Right atrium auricular region (tissue), 2 donors: ENCODE data around the gene TICAM1. TPM values are rescaled to one million over a fixed set of nuclear protein-coding genes. Genes with fewer than 3 reads are reported as not detected.
"Not testable (repeated sequence)": the region's sequence is repeated elsewhere in the genome, so short reads cannot be mapped to it uniquely, and the experiment has no call there.

Source experiments
- DNase-seq: peaks from one replicate; pipeline ENCODE4 v3.0.0-alpha.2; 2019; ENCODE audit warnings: low spot score
- H3K27ac ChIP-seq, 2 donors: fragments of 200-600 bp; sonication (generic); 1 replicate in 1 of 2; 2 replicates in 1 of 2; pipeline ENCODE4 v1.5.1; 2016 to 2019
- H3K27me3 ChIP-seq, 2 donors: fragments of 200-600 bp; sonication (generic); one replicate each; pipeline versions ENCODE4 v1.5.1 to v1.6.0; 2017 to 2019
- H3K36me3 ChIP-seq: fragments of 200-600 bp; sonication (generic); one replicate; pipeline ENCODE4 v1.5.1; 2016
- H3K4me1 ChIP-seq, 2 donors: fragments of 200-600 bp; sonication (generic); one replicate each; pipeline versions ENCODE4 v1.5.1 to v1.6.0; 2017 to 2019
- H3K4me3 ChIP-seq, 2 donors: fragments of 200-600 bp; sonication (generic); 1 replicate in 1 of 2; 2 replicates in 1 of 2; pipeline ENCODE4 v1.5.1; 2017 to 2019; ENCODE audit warnings: mild to moderate bottlenecking in 1 of 2, moderate library complexity in 1 of 2
- H3K9me3 ChIP-seq, 2 donors: fragments of 200-600 bp; sonication (generic); one replicate each; pipeline ENCODE4 v1.5.1; 2019
- total RNA-seq, 2 donors: library from RNA; depleted of rRNA; stranded (reverse); fragments of >200 nt; gene quantifications; one replicate each; pipeline ENCODE4 v1.1.0, GENCODE V29; 2016
- TF ChIP-seq, protein P1 (sequence below), 2 donors: fragments of 200-600 bp; sonication (generic); IDR thresholded peaks; one replicate each; pipeline ENCODE4 v1.5.1; 2019; ENCODE audit warnings: antibody characterized with exemption in 2 of 2

TICAM1 gene
- total RNA-seq, 2 donors from 2014 or later: 3.0 to 7.6 TPM

DNA sequence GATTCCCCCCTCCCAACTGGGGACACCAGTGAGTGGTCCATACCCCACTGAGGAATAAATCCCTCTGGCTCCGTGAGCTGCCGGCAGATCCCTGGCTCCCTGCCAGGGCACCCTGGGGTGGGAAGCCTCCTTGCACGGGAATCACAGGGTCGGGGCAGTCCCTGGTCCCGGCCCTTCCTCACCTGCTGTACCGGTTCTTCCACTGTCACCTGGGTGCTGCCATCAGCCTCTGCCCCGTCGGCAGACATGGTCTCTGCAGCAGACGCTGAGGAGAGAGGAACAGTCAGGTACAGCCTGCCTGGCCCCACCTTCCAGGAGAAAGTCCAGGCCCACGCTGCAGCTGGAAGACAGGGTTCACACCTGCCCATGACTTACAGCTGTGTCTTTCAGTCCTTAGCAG is 29.6 kb upstream of the TICAM1 start:
- no peak for DNase-seq
- H3K4me1 ChIP-seq: peaks cover 0 to 2% of the 10 kb centered on the region in 2 donors
- TF ChIP-seq, protein P1, sequence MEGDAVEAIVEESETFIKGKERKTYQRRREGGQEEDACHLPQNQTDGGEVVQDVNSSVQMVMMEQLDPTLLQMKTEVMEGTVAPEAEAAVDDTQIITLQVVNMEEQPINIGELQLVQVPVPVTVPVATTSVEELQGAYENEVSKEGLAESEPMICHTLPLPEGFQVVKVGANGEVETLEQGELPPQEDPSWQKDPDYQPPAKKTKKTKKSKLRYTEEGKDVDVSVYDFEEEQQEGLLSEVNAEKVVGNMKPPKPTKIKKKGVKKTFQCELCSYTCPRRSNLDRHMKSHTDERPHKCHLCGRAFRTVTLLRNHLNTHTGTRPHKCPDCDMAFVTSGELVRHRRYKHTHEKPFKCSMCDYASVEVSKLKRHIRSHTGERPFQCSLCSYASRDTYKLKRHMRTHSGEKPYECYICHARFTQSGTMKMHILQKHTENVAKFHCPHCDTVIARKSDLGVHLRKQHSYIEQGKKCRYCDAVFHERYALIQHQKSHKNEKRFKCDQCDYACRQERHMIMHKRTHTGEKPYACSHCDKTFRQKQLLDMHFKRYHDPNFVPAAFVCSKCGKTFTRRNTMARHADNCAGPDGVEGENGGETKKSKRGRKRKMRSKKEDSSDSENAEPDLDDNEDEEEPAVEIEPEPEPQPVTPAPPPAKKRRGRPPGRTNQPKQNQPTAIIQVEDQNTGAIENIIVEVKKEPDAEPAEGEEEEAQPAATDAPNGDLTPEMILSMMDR (IDR thresholded peaks at IDR 0.05): no peak

DNA sequence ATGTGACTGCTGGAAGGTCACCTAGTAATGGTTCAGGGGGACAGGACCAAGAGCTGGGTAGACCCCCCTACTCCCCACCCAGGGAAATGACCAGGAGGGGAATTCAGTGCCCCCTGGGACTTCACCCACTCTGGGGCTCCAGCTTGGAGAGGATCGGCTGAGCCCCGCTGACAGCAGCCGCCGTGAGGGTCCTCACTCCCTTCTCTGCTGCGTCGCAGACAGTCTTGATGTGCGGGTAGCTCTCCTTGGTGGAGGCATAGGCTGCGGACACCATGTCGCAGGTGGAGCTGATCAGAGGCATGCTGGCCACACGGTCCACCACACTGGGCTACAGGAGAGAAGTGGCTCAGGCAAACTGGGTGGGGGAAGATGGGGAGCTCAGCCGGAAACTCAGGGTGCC is 28.2 kb upstream of the TICAM1 start:
- Histone ChIP-seq H3K36me3 (peaks cover 49% of the 10 kb centered on the region), H3K9me3 (no peaks in the 10 kb centered on the region), H3K27me3 (no peaks in the 10 kb centered on the region), H3K27ac (no peak overlapping the region), H3K4me1 (no peaks in the 10 kb centered on the region), H3K4me3 (no peak overlapping the region)
- TF ChIP-seq, protein P1 (IDR thresholded peaks at IDR 0.05): no peak
- DNase-seq: no peak

More for the DNA sequence above, 29.6 kb upstream of the TICAM1 start:
- H3K36me3 ChIP-seq: peaks cover 39% of the 10 kb centered on the region
- H3K27ac ChIP-seq: no peak overlapping the region
- no peaks in the 10 kb centered on the region for H3K9me3 ChIP-seq
- no peaks in the 10 kb centered on the region for H3K27me3 ChIP-seq
- no peak overlapping the region for H3K4me3 ChIP-seq

GRCh38 chr19:4856468-4856867 is 25.0 kb upstream of the TICAM1 start:
- H3K4me3 ChIP-seq, DNase-seq, H3K27ac ChIP-seq, H3K27me3 ChIP-seq, H3K4me1 ChIP-seq, H3K9me3 ChIP-seq: not testable (repeated sequence)
- peaks cover 54% of the 10 kb centered on the region for H3K36me3 ChIP-seq

DNA sequence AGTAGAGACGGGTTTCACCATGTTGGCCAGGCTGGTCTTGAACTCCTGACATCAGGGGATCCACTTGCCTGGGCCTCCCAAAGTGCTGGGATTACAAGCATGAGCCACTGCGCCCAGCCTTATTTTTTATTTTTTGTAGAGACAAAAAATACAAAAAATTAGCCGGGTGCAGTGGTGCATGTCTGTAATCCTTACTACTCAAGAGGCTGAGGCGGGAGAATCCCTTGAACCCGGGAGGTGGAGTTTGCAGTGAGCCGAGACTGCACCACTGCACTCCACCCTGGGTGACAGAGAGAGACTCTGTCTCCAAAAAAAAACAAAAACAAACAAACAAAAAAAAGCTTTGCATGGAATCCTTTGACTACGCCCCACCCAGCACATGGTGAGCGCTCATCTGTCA is 22.0 kb upstream of the TICAM1 start:
- not testable (repeated sequence) for DNase-seq, H3K27ac ChIP-seq, H3K27me3 ChIP-seq, H3K4me1 ChIP-seq, H3K4me3 ChIP-seq, H3K9me3 ChIP-seq
- H3K36me3 ChIP-seq: peaks cover 36% of the 10 kb centered on the region

DNA sequence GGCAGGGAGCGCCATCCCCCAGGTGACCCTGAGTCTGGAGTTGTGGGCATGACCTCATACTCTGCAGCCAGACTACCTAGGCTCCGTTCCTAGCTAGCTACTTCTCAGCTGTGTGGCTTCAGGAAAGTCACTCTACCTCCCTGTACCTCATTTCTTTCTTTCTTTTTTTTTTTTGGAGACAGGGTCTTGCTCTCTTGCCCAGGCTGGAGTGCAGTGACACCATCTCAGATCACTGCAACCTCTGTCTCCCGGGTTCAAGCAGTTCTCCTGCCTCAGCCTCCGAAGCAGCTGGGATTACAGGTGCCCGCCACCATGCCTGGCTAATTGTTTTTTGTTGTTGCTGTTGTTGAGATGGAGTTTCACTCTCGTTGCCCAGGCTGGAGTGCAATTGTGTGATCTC is 21.0 kb upstream of the TICAM1 start:
- Histone ChIP-seq H3K4me1 (no peaks in the 10 kb centered on the region), H3K27ac (no peak overlapping the region), H3K4me3 (no peak overlapping the region), H3K36me3 (peaks cover 41% of the 10 kb centered on the region), H3K27me3 (no peaks in the 10 kb centered on the region), H3K9me3 (no peaks in the 10 kb centered on the region)
- TF ChIP-seq, protein P1 (IDR thresholded peaks at IDR 0.05): no peak
- no peak for DNase-seq

GRCh38 chr19:4851551-4852290 is 20.2 kb upstream of the TICAM1 start:
- TF ChIP-seq, protein P1 (IDR thresholded peaks at IDR 0.05): peak; percentile 79 to 85
- DNase-seq: peak; percentile 66
- H3K27ac ChIP-seq: no peak overlapping the region
- no peaks in the 10 kb centered on the region for H3K27me3 ChIP-seq
- H3K4me3 ChIP-seq: no peak overlapping the region
- no peaks in the 10 kb centered on the region for H3K9me3 ChIP-seq
- H3K36me3 ChIP-seq: peaks cover 37% of the 10 kb centered on the region
- H3K4me1 ChIP-seq: no peaks in the 10 kb centered on the region

GRCh38 chr19:4849019-4849418 is 17.5 kb upstream of the TICAM1 start:
- Histone ChIP-seq H3K9me3 (no peaks in the 10 kb centered on the region), H3K36me3 (peaks cover 23% of the 10 kb centered on the region), H3K4me3 (no peak overlapping the region), H3K27ac (no peak overlapping the region), H3K4me1 (no peaks in the 10 kb centered on the region), H3K27me3 (no peaks in the 10 kb centered on the region)
- TF ChIP-seq, protein P1 (IDR thresholded peaks at IDR 0.05): no peak
- no peak for DNase-seq
